Liver (tissue), 9 donors: ENCODE data around the gene PRPSAP2. TPM values are rescaled to one million over a fixed set of nuclear protein-coding genes. Genes with fewer than 3 reads are reported as not detected.

Source experiments
- DNase-seq: peaks from one replicate; pipeline ENCODE4 v3.0.0-alpha.2; 2017; ENCODE audit warnings: low spot score
- H3K27ac ChIP-seq, 2 donors: one replicate each; pipeline ENCODE4 v1.7.0; 2013; ENCODE audit warnings: inconsistent platforms in 2 of 2, low read length in 2 of 2, control low read depth in 1 of 2, low read depth in 1 of 2, mild to moderate bottlenecking in 1 of 2
- H3K27me3 ChIP-seq, 4 donors: one replicate each; pipeline versions ENCODE4 v1.6.1 to v1.7.0; 2013; ENCODE audit warnings: low read length in 3 of 4, inconsistent platforms in 1 of 4, mild to moderate bottlenecking in 1 of 4, moderate library complexity in 1 of 4; ENCODE audit not compliant: control insufficient read depth in 4 of 4, insufficient read depth in 4 of 4
- H3K36me3 ChIP-seq, 4 donors: one replicate each; pipeline versions ENCODE4 v1.6.1 to v1.7.0; 2013; ENCODE audit warnings: low read length in 3 of 4, mild to moderate bottlenecking in 3 of 4, low read depth in 1 of 4, moderate library complexity in 1 of 4; ENCODE audit not compliant: control insufficient read depth in 4 of 4, insufficient read depth in 3 of 4
- H3K4me1 ChIP-seq, 4 donors: one replicate each; pipeline versions ENCODE4 v1.6.1 to v1.7.0; 2013; ENCODE audit warnings: low read length in 3 of 4, mild to moderate bottlenecking in 3 of 4, moderate library complexity in 1 of 4; ENCODE audit not compliant: control insufficient read depth in 4 of 4, insufficient read depth in 4 of 4
- H3K4me3 ChIP-seq, 3 donors: one replicate each; pipeline versions ENCODE4 v1.6.1 to v1.7.0; 2013; ENCODE audit warnings: low read length in 3 of 3, control low read depth in 1 of 3, low read depth in 1 of 3, mild to moderate bottlenecking in 1 of 3
- H3K9ac ChIP-seq, 2 donors: one replicate each; pipeline ENCODE4 v1.7.0; 2013; ENCODE audit warnings: low read length in 2 of 2, mild to moderate bottlenecking in 2 of 2, moderate library complexity in 2 of 2, control low read depth in 1 of 2, low read depth in 1 of 2
- H3K9me3 ChIP-seq, 4 donors: one replicate each; pipeline versions ENCODE4 v1.6.1 to v1.7.0; 2013; ENCODE audit warnings: low read length in 3 of 4; ENCODE audit not compliant: control insufficient read depth in 4 of 4
- EGR1 ChIP-seq, 2 donors: IDR thresholded peaks; 2 replicates each; pipeline ENCODE4 v1.6.1; 2016 to 2018; ENCODE audit warnings: antibody characterized with exemption in 2 of 2, low read depth in 2 of 2
- FOXA1 ChIP-seq: IDR thresholded peaks from 2 replicates; pipeline ENCODE4 v1.6.1; 2016; ENCODE audit warnings: antibody characterized with exemption
- FOXA2 ChIP-seq: IDR thresholded peaks from 2 replicates; pipeline ENCODE4 v1.6.1; 2016; ENCODE audit warnings: antibody characterized with exemption
- GABPA ChIP-seq, 2 donors: IDR thresholded peaks in 1 of 2; conservative IDR thresholded peaks in 1 of 2; 2 replicates each; pipeline ENCODE4 v1.6.1; 2016; ENCODE audit warnings: antibody characterized with exemption in 2 of 2, mild to moderate bottlenecking in 1 of 2, moderate library complexity in 1 of 2
- HNF4A ChIP-seq, 2 donors: conservative IDR thresholded peaks; 2 replicates each; pipeline ENCODE4 v1.6.1; 2016; ENCODE audit warnings: antibody characterized with exemption in 2 of 2, mild to moderate bottlenecking in 2 of 2
- JUND ChIP-seq, 2 donors: IDR thresholded peaks; 2 replicates each; pipeline ENCODE4 v1.6.1; 2016; ENCODE audit warnings: antibody characterized with exemption in 2 of 2
- NR2F2 ChIP-seq: IDR thresholded peaks from 2 replicates; pipeline ENCODE4 v1.6.1; 2016; ENCODE audit warnings: antibody characterized with exemption
- RXRA ChIP-seq, 2 donors: IDR thresholded peaks; 2 replicates each; pipeline ENCODE4 v1.6.1; 2017 to 2018; ENCODE audit warnings: antibody characterized with exemption in 2 of 2, mild to moderate bottlenecking in 1 of 2
- SP1 ChIP-seq: IDR thresholded peaks from 2 replicates; pipeline ENCODE4 v1.6.1; 2018; ENCODE audit warnings: antibody characterized with exemption, mild to moderate bottlenecking
- YY1 ChIP-seq: IDR thresholded peaks from 2 replicates; pipeline ENCODE4 v1.6.1; 2016; ENCODE audit warnings: antibody characterized with exemption, mild to moderate bottlenecking
- WGBS: extraction: QIAGEN DNeasy Blood & Tissue Kit; methylation state at CpG from one replicate; pipeline ENCODE4 v1.1.7; 2013; 5-methylcytosine and 5-hydroxymethylcytosine counted together
- polyA plus RNA-seq, 2 donors: library from polyadenylated mRNA; stranded (reverse) in 1 of 2; unstranded in 1 of 2; fragments of 200-250 nt in 1 of 2; fragments of >200 nt in 1 of 2; fragmentation: Nextera tagmentation in 1 of 2; extraction: Ambion mirVana in 1 of 2; gene quantifications; one replicate each; pipeline versions ENCODE4 v1.2.1 to v1.2.3, GENCODE V29; 2013 to 2015
- total RNA-seq, 2 donors: library from RNA; depleted of rRNA; stranded (reverse); fragments of >200 nt; gene quantifications; one replicate each; pipeline ENCODE4 v1.2.3, GENCODE V29; 2014
- TF ChIP-seq, protein P1 (sequence below): IDR thresholded peaks from 2 replicates; pipeline ENCODE4 v1.6.1; 2016; ENCODE audit warnings: antibody characterized with exemption
- TF ChIP-seq, protein P2 (sequence below): IDR thresholded peaks from 2 replicates; pipeline ENCODE4 v1.6.1; 2016; ENCODE audit warnings: antibody characterized with exemption, mild to moderate bottlenecking
- TF ChIP-seq, protein P3 (sequence below): fragments of 150-350 bp; IDR thresholded peaks from 2 replicates; pipeline ENCODE4 v1.5.1; 2017; ENCODE audit warnings: improper control_type of control experiment, low read depth, low read length; ENCODE audit not compliant: missing input control
- TF ChIP-seq, protein P4 (sequence below): IDR thresholded peaks from 2 replicates; pipeline ENCODE4 v1.6.1; 2016; ENCODE audit warnings: antibody characterized with exemption
- donor health status: healthy.
- donor health status: healthy.
- donor health status: healthy.
- donor health status: healthy.
- donor health status: healthy.

PRPSAP2 gene
- total and polyA plus RNA-seq, 4 donors = 10.2 to 31.4 (median 16.7) TPM

DNA sequence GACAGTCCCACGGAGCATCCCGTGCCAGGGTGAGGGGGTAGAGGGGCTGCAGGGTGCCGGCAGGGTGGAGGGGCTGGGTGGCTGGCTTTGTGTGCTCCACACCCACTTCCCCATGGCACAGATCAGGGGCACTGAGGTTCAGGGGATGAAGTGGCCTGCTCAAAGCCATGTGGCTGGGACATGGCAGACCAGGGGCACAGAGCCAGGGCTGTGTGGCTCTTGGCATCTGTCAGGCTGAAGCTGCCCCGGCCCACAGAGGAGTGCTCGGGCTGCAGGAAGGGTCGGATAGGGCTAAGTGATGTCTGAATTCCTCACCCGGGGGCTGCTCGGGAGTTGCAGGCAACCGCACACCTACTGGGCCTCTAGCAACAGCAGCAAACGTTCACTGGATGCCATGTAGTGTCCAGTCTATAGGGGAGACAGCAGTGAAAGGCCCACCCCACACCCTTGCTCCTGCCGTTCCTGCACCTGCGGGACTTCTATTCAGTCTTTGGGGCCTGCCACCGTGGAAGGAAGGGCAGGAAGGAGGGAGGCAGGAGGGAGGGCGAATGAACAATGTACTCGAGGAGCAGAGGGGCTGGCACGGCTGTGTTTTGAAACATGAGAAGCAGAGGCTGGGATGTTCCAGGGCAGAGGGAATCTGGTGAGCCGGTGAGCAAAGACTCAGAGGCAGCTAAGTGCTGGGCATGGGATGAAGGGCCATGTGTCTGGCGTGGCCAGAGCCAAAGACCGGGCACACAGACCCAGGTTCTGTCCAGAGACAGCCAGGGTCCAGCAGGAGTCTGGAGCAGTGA lies 109.1 kb downstream of the PRPSAP2 start:
- H3K9ac ChIP-seq = no peak overlapping the region
- no peak for DNase-seq
- peaks cover 0 to 6% (median 1%) of the 10 kb centered on the region in 4 donors for H3K36me3 ChIP-seq
- TF ChIP-seq, protein P1, sequence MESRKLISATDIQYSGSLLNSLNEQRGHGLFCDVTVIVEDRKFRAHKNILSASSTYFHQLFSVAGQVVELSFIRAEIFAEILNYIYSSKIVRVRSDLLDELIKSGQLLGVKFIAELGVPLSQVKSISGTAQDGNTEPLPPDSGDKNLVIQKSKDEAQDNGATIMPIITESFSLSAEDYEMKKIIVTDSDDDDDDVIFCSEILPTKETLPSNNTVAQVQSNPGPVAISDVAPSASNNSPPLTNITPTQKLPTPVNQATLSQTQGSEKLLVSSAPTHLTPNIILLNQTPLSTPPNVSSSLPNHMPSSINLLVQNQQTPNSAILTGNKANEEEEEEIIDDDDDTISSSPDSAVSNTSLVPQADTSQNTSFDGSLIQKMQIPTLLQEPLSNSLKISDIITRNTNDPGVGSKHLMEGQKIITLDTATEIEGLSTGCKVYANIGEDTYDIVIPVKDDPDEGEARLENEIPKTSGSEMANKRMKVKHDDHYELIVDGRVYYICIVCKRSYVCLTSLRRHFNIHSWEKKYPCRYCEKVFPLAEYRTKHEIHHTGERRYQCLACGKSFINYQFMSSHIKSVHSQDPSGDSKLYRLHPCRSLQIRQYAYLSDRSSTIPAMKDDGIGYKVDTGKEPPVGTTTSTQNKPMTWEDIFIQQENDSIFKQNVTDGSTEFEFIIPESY = no peak
- TF ChIP-seq HNF4A (conservative IDR thresholded peaks at IDR 0.05) (no peak), JUND (IDR thresholded peaks at IDR 0.05) (no peak), YY1 (no peak), SP1 (no peak)
- H3K4me3 ChIP-seq = no peak overlapping the region
- 72% methylated on average over 19 of the region's 19 CpGs for WGBS
- no peaks in the 10 kb centered on the region for H3K9me3 ChIP-seq
- H3K4me1 ChIP-seq = peaks cover 0 to 21% (median 10%) of the 10 kb centered on the region in 4 donors
- H3K27ac ChIP-seq = no peak overlapping the region
- H3K27me3 ChIP-seq = no peaks in the 10 kb centered on the region

DNA sequence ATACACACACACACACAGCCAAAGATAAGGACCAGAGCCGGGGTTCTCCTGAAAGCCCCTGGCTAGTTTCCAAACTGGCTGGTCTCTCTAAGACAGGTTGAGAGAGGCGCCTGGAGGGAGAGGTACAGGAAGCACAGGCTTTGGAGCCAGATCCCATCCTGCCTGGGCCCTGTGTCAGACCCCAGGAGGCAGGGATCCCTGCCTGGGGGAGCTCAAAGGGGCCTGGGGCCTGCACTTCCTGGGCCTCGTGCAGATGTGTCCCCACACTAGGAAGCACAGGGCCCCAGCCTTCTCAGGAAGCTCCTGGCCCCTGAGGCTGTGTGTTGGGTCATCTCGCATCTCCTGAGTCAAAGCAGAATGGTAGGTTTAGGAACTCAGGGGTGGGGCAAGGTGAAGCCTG lies 110.0 kb downstream of the PRPSAP2 start:
- no peak overlapping the region for H3K27ac ChIP-seq
- no peak overlapping the region for H3K9ac ChIP-seq
- 57% methylated on average over 4 of the region's 4 CpGs for WGBS
- no peaks in the 10 kb centered on the region for H3K27me3 ChIP-seq
- no peak overlapping the region for H3K4me3 ChIP-seq
- H3K9me3 ChIP-seq = no peaks in the 10 kb centered on the region
- TF ChIP-seq YY1 = no peak
- peaks cover 0 to 21% (median 10%) of the 10 kb centered on the region in 4 donors for H3K4me1 ChIP-seq
- peaks cover 0 to 9% (median 1%) of the 10 kb centered on the region in 4 donors for H3K36me3 ChIP-seq
- no peak for DNase-seq

DNA sequence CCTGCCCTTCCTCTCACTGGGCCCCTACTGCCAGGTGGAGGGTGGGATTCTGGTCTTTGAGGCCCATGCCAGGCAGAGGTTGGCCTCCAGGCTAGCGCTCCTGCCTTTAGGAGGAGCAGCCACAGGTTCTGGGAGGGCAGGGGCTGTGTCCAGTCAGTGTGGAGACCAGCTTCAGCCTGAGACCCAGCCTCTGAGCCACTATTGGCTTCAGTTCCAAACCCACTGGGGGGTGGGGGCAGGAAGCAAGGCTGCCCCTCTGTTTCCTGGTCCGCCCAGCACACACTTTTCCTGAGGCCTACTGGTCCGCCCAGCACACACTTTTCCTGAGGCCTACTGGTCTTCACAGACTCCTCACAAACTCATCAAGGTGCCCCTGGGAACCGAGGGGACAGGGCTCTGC lies 110.4 kb downstream of the PRPSAP2 start:
- no peak overlapping the region for H3K9ac ChIP-seq
- DNase-seq = no peak
- H3K27me3 ChIP-seq = no peaks in the 10 kb centered on the region
- no peak overlapping the region for H3K27ac ChIP-seq
- no peak overlapping the region for H3K4me3 ChIP-seq
- 88% methylated on average over 4 of the region's 4 CpGs for WGBS
- no peaks in the 10 kb centered on the region for H3K9me3 ChIP-seq
- TF ChIP-seq, protein P2, sequence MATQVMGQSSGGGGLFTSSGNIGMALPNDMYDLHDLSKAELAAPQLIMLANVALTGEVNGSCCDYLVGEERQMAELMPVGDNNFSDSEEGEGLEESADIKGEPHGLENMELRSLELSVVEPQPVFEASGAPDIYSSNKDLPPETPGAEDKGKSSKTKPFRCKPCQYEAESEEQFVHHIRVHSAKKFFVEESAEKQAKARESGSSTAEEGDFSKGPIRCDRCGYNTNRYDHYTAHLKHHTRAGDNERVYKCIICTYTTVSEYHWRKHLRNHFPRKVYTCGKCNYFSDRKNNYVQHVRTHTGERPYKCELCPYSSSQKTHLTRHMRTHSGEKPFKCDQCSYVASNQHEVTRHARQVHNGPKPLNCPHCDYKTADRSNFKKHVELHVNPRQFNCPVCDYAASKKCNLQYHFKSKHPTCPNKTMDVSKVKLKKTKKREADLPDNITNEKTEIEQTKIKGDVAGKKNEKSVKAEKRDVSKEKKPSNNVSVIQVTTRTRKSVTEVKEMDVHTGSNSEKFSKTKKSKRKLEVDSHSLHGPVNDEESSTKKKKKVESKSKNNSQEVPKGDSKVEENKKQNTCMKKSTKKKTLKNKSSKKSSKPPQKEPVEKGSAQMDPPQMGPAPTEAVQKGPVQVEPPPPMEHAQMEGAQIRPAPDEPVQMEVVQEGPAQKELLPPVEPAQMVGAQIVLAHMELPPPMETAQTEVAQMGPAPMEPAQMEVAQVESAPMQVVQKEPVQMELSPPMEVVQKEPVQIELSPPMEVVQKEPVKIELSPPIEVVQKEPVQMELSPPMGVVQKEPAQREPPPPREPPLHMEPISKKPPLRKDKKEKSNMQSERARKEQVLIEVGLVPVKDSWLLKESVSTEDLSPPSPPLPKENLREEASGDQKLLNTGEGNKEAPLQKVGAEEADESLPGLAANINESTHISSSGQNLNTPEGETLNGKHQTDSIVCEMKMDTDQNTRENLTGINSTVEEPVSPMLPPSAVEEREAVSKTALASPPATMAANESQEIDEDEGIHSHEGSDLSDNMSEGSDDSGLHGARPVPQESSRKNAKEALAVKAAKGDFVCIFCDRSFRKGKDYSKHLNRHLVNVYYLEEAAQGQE = no peak
- TF ChIP-seq HNF4A (conservative IDR thresholded peaks at IDR 0.05) (no peak), FOXA1 (no peak), JUND (IDR thresholded peaks at IDR 0.05) (no peak), FOXA2 (no peak), EGR1 (IDR thresholded peaks at IDR 0.05; ENCODE audit: low read depth in 2 of 2) (no peak), GABPA (IDR thresholded peaks at IDR 0.05 in 1 of 2, conservative IDR thresholded peaks at IDR 0.05 in 1 of 2) (no peak), NR2F2 (no peak), YY1 (no peak), RXRA (IDR thresholded peaks at IDR 0.05) (no peak)
- TF ChIP-seq, protein P3, sequence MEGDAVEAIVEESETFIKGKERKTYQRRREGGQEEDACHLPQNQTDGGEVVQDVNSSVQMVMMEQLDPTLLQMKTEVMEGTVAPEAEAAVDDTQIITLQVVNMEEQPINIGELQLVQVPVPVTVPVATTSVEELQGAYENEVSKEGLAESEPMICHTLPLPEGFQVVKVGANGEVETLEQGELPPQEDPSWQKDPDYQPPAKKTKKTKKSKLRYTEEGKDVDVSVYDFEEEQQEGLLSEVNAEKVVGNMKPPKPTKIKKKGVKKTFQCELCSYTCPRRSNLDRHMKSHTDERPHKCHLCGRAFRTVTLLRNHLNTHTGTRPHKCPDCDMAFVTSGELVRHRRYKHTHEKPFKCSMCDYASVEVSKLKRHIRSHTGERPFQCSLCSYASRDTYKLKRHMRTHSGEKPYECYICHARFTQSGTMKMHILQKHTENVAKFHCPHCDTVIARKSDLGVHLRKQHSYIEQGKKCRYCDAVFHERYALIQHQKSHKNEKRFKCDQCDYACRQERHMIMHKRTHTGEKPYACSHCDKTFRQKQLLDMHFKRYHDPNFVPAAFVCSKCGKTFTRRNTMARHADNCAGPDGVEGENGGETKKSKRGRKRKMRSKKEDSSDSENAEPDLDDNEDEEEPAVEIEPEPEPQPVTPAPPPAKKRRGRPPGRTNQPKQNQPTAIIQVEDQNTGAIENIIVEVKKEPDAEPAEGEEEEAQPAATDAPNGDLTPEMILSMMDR = no peak
- TF ChIP-seq, protein P1 = no peak
- TF ChIP-seq, protein P4, sequence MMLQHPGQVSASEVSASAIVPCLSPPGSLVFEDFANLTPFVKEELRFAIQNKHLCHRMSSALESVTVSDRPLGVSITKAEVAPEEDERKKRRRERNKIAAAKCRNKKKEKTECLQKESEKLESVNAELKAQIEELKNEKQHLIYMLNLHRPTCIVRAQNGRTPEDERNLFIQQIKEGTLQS = no peak
- H3K36me3 ChIP-seq = peaks cover 0 to 9% (median 1%) of the 10 kb centered on the region in 4 donors
- peaks cover 0 to 21% (median 10%) of the 10 kb centered on the region in 4 donors for H3K4me1 ChIP-seq
